Measurements from ENCODE around the gene CCDC126.
"Not testable (repeated sequence)": the region's sequence is repeated elsewhere in the genome, so short reads cannot be mapped to it uniquely, and the experiment has no call there.

CCDC126 gene, protein sequence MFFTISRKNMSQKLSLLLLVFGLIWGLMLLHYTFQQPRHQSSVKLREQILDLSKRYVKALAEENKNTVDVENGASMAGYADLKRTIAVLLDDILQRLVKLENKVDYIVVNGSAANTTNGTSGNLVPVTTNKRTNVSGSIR
- total RNA-seq, result 10.9 to 17.2 (median 11.7) reads per million in 4 experiments

GRCh38 chr7:23597094-23598091, at the start of gene CCDC126:
Gene CCDC126 (plus strand): TSS chr7:23597382. CDS start chr7:23611316, 13,934 bp downstream.
- DNase-seq, result peak; percentile 75

GRCh38 chr7:23547662-23548061, 49.5 kb upstream of the CCDC126 start:
- no peak for DNase-seq

- DNase-seq, result no peak
Observed at GRCh38 chr7:23558303-23558702, 38.9 kb upstream of the CCDC126 start.

GRCh38 chr7:23570592-23571200, 26.5 kb upstream of the CCDC126 start:
- DNase-seq, result peak; percentile 45

- DNase-seq, result not testable (repeated sequence)
Observed at GRCh38 chr7:23581975-23582374, 15.2 kb upstream of the CCDC126 start.

DNA sequence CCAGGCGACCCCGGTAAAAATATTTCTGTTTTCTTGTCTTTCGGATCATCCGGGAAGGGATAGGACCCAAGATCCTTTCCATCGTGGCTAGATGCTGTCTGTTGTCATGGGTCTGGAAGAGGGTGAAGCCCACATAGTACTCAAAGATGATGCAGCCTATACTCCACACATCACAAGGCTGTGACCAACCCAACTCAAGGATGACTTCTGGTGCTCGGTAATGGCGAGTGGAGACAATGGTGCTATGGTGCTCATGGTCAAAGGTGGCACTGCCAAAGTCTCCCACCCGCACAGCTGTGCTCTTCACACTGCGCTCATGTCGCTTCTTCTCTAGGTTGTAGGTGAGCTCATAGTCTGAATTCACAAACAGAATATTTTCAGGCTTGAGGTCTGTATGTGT, 11.9 kb upstream of the CCDC126 start:
- DNase-seq, result not testable (repeated sequence)

DNA sequence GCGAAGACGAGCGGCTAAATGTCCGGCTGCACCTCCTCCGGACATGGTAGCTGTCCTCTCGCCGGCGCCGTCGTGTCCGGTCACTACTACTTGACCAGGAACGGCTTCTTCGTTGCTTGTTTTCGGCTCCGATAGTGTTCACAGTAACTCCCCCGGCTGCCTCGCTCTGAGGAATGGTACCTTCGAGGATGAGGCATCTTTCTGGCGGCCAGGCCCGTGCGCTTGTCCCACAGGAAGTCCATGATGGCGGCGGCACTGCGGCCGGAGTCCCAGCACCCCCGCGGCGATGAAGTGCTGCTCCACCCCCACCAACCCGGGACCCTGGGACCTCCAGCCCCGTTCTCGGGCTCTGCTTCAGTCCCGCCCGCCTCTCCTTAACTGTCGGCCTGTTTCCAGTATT, 11.0 kb upstream of the CCDC126 start:
- no peak for DNase-seq

GRCh38 chr7:23590529-23590928, 6.7 kb upstream of the CCDC126 start:
- no peak for DNase-seq

DNA sequence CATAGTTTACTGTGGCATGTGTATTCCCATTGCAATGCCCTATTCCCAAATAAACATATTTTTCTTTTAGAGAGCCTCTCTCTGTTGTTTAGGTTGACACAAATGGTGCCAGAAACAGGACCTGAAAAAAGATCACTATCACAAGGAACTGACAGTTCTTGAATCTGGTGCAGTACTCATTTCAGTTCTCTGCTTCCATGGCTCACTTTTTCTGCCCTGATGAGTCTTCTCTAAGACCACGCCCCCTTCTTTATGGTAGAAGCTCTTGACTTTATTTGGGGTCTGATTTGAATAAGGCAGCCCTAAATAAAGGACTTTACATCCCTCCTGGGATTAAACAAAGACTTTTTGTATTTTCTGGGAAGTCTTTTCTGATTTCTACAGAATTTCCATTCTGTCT, 3.5 kb upstream of the CCDC126 start:
- DNase-seq, result no peak

DNA sequence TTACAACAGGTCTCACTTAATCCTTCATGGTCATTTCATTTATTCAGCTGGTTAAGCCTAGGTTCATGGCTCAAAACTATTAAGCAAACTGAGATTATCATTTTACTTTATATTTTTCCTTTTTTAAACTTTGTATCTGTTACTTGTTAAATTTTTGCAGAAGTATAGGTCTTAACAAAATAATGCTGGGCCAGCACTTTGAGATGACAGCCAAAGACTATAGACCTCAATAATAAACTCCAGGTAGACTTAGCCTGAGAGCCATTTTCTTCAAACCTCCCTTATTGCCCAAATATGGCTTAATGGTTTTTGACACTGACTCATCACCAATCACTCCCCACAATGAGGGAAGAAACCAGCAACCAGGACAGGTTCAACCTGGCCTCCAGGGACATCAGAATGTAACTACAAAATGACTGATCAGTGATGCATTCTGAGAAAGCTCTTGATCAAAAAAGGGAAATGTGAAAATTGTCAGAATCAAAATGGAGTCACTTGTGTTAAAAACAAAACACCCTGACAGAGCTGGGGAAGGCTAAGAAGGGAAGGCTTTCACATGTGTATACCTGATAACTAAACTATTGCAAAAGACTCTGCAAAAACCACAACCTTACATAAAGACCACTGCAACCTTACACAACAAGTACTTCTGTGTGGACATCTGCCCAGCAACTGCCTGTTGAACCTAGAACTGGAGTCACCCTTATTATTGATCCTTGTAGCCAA, 2.1 kb upstream of the CCDC126 start:
- DNase-seq, result no peak

GRCh38 chr7:23598296-23598695, 1.1 kb downstream of the CCDC126 start:
- DNase-seq, result no peak

GRCh38 chr7:23600236-23600635, 3.1 kb downstream of the CCDC126 start:
- DNase-seq, result no peak

DNA sequence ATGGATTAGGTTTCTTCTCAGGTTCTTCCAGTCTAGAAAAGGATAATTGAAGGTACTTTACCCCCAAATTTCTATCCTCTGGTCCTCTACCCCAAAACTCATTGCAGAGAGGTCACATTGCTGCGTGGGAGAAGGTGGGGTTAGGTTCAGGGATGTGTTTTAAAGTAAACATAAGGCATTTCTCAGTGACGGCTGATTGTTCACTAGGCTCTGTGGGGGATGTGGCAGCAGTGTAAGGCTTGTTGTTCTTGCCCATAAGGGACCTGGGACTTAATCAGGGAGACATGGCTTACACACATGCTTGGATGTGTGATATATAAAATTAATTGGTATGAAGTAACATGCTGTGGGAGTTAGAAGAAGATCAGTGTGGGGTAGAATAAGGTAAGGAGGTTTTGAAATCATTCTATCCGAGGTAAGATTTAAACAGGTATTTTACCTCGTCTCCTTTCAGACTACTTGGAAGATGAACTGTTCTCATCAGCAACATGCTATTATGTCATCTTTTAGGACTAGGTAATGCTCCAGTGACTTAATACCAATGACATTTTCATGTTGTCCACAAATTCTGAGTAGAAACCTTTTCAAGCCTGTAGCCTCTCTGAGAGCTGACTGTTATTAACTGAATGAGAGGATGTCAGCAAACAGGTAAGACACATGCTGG, 6.6 kb downstream of the CCDC126 start:
- DNase-seq, result no peak

DNA sequence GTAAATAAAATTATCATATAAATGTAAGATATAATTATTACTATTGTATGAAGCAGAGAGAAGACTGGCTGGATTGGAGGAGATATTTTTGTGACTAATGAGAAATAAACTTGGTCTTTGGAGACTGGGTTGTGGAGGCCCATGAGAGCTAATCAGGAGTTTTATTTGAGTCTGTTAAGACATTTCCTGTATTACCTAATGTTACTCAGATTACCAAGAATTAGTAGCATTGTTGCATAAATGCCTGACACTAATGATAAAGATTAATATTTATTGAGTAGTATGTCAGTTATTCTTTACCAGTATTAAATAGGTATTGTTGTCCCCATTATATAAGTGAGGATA, 7.1 kb downstream of the CCDC126 start:
- DNase-seq, result no peak

DNA sequence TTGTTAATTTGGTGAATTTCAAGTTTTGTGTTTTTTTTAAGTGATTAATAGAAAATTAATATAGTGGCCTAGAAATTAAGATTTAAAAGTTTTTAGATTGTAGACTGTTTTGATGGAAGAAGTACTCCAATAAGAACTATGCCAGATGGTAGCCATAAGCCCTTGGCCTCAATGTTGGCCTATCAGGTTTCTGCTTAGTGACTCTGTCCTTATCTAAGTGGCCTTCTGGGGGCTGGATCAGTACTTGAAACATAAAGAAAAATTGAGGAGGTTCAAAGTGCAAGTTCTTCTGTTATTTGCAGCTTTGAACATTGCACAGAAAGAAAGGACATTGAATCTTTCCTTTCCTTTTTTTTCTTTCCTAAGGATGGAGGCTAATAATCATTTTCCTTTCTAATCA, 9.9 kb downstream of the CCDC126 start:
- DNase-seq, result no peak

DNA sequence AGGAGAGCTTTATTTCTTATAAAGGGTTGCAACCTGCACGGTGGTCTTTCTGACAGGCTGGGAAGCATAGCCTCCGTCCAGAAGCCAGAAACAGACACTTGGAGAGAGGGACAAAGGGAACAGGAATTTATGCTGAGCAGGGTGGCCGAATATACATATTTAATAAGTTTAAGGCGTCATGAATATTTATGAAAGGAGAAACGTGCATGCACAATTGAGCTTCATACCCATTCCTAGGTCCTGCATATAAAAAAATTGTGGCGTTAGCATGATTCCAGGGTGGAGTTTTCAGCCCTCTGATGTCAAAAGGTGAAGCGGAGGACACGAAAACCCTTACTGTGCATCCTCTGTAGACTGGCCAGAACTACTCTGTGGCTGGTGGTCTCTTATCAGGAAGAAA, 10.7 kb downstream of the CCDC126 start:
- DNase-seq, result no peak

GRCh38 chr7:23615331-23615730, 18.1 kb downstream of the CCDC126 start:
- no peak for DNase-seq

DNA sequence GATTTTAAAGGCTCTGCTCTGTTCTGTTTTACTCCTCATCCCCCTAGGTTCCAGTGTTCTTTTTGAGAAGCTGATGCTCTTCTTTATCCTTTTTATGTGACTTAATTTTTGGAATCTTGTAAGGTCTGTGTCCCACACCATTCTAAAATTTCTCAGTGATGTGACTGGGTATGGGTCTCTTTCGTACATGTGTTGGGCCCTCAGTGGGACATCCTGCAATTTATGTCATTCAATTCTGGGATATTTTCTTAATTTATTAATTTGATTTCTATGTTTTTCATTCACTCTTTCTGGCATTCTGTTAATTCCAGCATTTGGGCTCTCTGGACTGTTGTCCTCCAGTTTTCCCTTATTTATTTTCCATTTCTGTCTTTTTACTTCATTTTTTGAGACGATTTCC, 19.4 kb downstream of the CCDC126 start:
- DNase-seq, result no peak

GRCh38 chr7:23617482-23617881, 20.3 kb downstream of the CCDC126 start:
- DNase-seq, result no peak

DNA sequence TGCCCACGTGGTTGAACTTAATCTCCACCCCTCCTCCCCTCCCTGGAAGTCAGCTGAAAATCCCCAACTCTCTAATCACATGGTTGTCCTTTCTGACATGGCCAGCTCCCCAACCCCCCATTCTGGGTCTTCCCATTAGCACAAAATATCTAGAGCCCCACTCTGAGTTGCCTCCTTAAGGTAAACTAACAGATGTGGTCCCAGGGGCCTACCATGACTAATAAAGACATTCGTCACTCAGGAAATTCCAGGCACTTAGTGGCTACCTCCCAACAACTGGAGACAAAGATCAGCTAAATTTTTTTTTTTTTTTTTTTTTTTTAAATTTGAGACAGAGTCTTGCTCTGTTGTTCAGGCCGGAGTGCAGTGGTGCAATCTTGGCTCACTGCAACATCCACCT, 21.1 kb downstream of the CCDC126 start:
- DNase-seq, result no peak

- no peak for DNase-seq
Observed at GRCh38 chr7:23619141-23619540, 22.0 kb downstream of the CCDC126 start.

DNA sequence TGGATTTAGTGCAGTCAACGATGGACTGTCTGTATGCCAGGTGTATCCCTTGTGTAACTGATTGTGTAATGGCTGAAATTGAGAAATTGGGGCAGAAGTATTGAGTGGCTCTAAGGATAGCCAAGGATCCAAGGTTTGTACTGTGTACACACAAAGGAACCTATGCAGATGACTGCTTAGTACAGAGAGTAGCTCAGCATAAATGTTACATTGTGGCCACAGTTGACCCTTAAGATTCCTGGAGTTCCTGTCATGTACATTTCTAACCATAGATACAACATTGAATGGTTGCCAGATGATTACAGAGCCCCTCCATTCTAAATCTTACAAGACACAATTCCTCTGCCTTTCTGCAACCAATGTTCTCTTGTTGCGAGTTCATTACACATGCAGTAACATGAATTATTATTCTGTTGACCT, 25.3 kb downstream of the CCDC126 start:
- no peak for DNase-seq

DNA sequence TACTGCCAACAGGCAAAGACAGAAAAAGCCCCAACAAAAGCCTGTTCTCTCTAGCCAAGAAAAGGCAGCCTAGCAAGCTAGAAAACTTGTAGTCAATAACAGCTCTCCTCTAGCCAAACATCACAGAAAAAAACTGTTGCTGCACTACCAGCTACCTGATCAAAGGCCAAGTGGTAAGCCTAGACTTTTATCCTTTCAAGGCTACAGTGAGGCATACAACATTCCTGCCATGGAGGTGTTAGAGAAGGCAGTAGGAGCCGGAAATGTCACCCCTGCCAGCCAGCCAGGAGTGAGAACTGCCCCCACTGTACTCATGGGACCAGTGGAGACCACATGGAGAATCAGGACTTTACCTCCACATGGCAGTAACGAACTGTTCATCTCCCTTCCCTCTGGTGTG, 31.2 kb downstream of the CCDC126 start:
- no peak for DNase-seq
